Heart right ventricle (tissue), 16 donors: ENCODE data around the gene TXNL1. TPM values are rescaled to one million over a fixed set of nuclear protein-coding genes. Genes with fewer than 3 reads are reported as not detected.

Source experiments
- ATAC-seq, 8 donors: fragments of 200-7000 bp; cut with Tn5 transposase; one replicate each; pipeline ENCODE4 v1.9.1; 2020; ENCODE audit warnings: mild to moderate bottlenecking in 8 of 8, moderate library complexity in 8 of 8, moderate number of reproducible peaks in 1 of 8
- DNase-seq, 2 donors: peaks; one replicate each; pipeline ENCODE4 v3.0.0-alpha.2; 2020
- H3K27ac ChIP-seq, 10 donors: fragments of 200-600 bp; sonication (generic) in 2 of 10; one replicate each; pipeline versions ENCODE4 v1.5.0 to v1.8.0; 2020 to 2022; ENCODE audit warnings: mild to moderate bottlenecking in 3 of 10
- H3K27me3 ChIP-seq, 7 donors: fragments of 200-600 bp; one replicate each; pipeline ENCODE4 v1.8.0; 2021 to 2022; ENCODE audit warnings: mild to moderate bottlenecking in 2 of 7
- H3K36me3 ChIP-seq, 9 donors: fragments of 200-600 bp; sonication (generic) in 1 of 9; one replicate each; pipeline versions ENCODE4 v1.5.0 to v1.8.0; 2020 to 2022; ENCODE audit warnings: mild to moderate bottlenecking in 2 of 9
- H3K4me1 ChIP-seq, 9 donors: fragments of 200-600 bp; sonication (generic) in 1 of 9; one replicate each; pipeline versions ENCODE4 v1.5.0 to v1.8.0; 2020 to 2022; ENCODE audit warnings: mild to moderate bottlenecking in 4 of 9
- H3K4me3 ChIP-seq, 10 donors: fragments of 200-600 bp; sonication (generic) in 2 of 10; one replicate each; pipeline versions ENCODE4 v1.5.0 to v1.8.0; 2020 to 2022; ENCODE audit warnings: mild to moderate bottlenecking in 7 of 10, moderate library complexity in 2 of 10
- H3K9me3 ChIP-seq, 11 donors: fragments of 200-600 bp in 10 of 11; sonication (generic) in 2 of 11; one replicate each; pipeline versions ENCODE4 v1.5.0 to v1.8.0; 2013 to 2022; ENCODE audit warnings: mild to moderate bottlenecking in 2 of 11, control low read depth in 1 of 11, moderate library complexity in 1 of 11
- CTCF ChIP-seq, 9 donors: fragments of 200-600 bp; sonication (generic) in 2 of 9; IDR thresholded peaks; one replicate each; pipeline versions ENCODE4 v1.5.0 to v1.8.0; 2021 to 2022; ENCODE audit warnings: antibody characterized with exemption in 9 of 9, mild to moderate bottlenecking in 5 of 9, moderate library complexity in 1 of 9
- WGBS, 2 donors: extraction: QIAGEN DNeasy Blood & Tissue Kit; methylation state at CpG; one replicate each; pipeline ENCODE4 v1.1.7; 2013; ENCODE audit warnings: inconsistent platforms in 1 of 2; 5-methylcytosine and 5-hydroxymethylcytosine counted together
- intact Hi-C, 10 donors: fragments of 100-400 bp; cut with DNase I; formaldehyde crosslinking; loops; one replicate each; pipeline versions ENCODE4 v1.11.1 to v1.14.2; 2022
- polyA plus RNA-seq, 2 donors: library from polyadenylated mRNA; stranded (reverse); fragments of 200-250 nt; gene quantifications; one replicate each; pipeline ENCODE4 v1.2.3, GENCODE V29; 2013
- total RNA-seq, 10 donors: library from RNA; stranded (reverse); fragmentation: NEBNext Ultra II Directional in 3 of 10; extraction: Animal tissue kit (Norgen Biotek cat#: 25700) in 3 of 10; gene quantifications; one replicate each; pipeline versions ENCODE4 v1.2.1 to v1.2.4, GENCODE V29; 2021 to 2023
- donor health status: Arrhythmogenic right ventricular cardiomyopathy.
- donor health status: ischemic (EF 13 %, LVEDD 7.1; RV severe dilation, severe dysfunction).
- donor health status: healthy with polysubstance abuse.
- donor health status: DM: no; HTN: yes; CAD: no.
- donor health status: DM: no; HTN: no; CAD: no.
- donor health status: ischemic (EF 25% LVEDD 6.9; RV normal size, moderate dysfunction).
- donor health status: ischemic (EF 25% LVEDD 5.7; RV mildly dilated, moderate dysfunction).
- donor health status: healthy.
- donor health status: DM: yes; HTN: yes; CAD: no.
- donor health status: Ischemic cardiomyopathy.
- donor health status: ischemic (EF 35%, LVEDD 5.7; RV mildly dilated, moderate dysfunction).
- donor health status: nonischemic (EF 11% LVEDD 7.7; RV severe dilation, severe dysfunction).
- donor health status: DM: yes; HTN: yes; CAD: no.
- donor health status: PGD.
- donor health status: ischemic (EF 29% LVEDD 5.4; RV normal size, mild dysfunction).
- donor health status: nonischemic (EF 23%, LVEDD 6.1; RV moderate dilation, normal function).

TXNL1 gene
- total and polyA plus RNA-seq, 12 donors = 45.0 to 112 (median 89.3) TPM

DNA sequence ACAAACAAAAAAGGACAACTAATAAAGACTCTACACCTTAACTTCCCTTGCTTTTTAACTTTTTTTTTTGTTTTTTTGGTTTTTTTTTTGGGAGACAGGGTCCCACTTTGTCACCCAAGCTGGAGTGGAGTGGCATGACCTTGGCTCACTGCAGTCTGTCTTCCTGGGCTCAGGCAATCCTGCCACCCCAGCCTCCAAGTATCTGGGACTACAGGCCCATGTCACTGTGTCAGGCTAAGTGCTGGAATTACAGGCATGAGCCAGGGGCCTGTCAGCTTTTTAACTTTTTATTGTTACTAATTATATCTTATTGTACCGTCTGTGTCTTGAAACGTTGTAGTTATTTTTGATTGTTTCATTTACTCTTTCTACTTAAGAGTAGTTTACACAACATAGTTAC is 38.2 kb upstream of the TXNL1 start:
- no peak for TF ChIP-seq CTCF (IDR thresholded peaks at IDR 0.05)
- H3K27ac ChIP-seq = peak overlapping the region in 7 of 10 donors; percentile 13 to 67 (median 35)
- H3K9me3 ChIP-seq = peaks cover 0 to 8% (median 0%) of the 10 kb centered on the region in 11 donors
- no peak overlapping the region for H3K4me3 ChIP-seq
- ATAC-seq = peak in 7 of 8 donors; percentile 77 to 95 (median 93)
- intact Hi-C loops = no loop called here
- H3K36me3 ChIP-seq = peaks cover 0 to 41% (median 0%) of the 10 kb centered on the region in 9 donors
- WGBS, 2 donors = 43 to 59% methylated on average over 2 of the region's 2 CpGs
- no peaks in the 10 kb centered on the region for H3K27me3 ChIP-seq
- peaks cover 0 to 11% (median 4%) of the 10 kb centered on the region in 9 donors for H3K4me1 ChIP-seq
- DNase-seq = peak; percentile 13 to 23

DNA sequence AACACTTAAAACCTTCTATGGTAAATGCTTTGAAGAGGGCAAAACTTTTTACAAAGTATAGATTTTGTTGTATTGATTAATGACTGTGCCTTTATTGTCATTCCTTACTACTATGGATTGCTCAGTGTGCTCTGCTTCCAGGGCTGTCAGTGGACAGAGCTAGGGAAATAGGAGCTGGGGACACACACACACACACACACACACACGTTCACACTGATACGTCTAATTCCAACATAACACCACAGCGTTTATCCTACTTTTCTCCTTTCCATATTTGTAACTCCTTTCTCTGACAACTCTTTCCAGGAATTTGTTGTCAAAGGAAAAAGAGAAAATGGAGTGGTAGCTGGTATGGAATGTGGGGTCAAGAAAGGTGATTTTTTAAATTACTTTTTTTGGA is 34.6 kb upstream of the TXNL1 start:
- intact Hi-C loops = no loop called here
- H3K36me3 ChIP-seq = peaks cover 0 to 25% (median 0%) of the 10 kb centered on the region in 9 donors
- no peaks in the 10 kb centered on the region for H3K27me3 ChIP-seq
- no peak for TF ChIP-seq CTCF (IDR thresholded peaks at IDR 0.05)
- ATAC-seq (no peak), DNase-seq (no peak)
- WGBS, 2 donors = 64% methylated on average over 3 of the region's 3 CpGs
- peaks cover 0 to 8% (median 4%) of the 10 kb centered on the region in 9 donors for H3K4me1 ChIP-seq
- peaks cover 0 to 6% (median 0%) of the 10 kb centered on the region in 11 donors for H3K9me3 ChIP-seq
- H3K27ac ChIP-seq = peak overlapping the region in 4 of 10 donors; percentile 24 to 63 (median 36)
- H3K4me3 ChIP-seq = no peak overlapping the region

- H3K4me1 ChIP-seq = peaks cover 0 to 8% (median 4%) of the 10 kb centered on the region in 9 donors
- TF ChIP-seq CTCF (IDR thresholded peaks at IDR 0.05) = no peak
- DNase-seq (peak in 1 of 2 donors; percentile 10), ATAC-seq (peak in 1 of 8 donors; percentile 42)
- H3K9me3 ChIP-seq = no peaks in the 10 kb centered on the region
- peak overlapping the region in 5 of 10 donors; percentile 24 to 63 (median 31) for H3K27ac ChIP-seq
- H3K4me3 ChIP-seq = no peak overlapping the region
- intact Hi-C loops = no loop called here
- peaks cover 0 to 25% (median 0%) of the 10 kb centered on the region in 9 donors for H3K36me3 ChIP-seq
- no peaks in the 10 kb centered on the region for H3K27me3 ChIP-seq
- WGBS, 2 donors = 63 to 66% methylated on average over 8 of the region's 8 CpGs
Measured at GRCh38 chr18:56672391-56672790, 34.0 kb upstream of the TXNL1 start.

GRCh38 chr18:56662902-56663301 is 24.5 kb upstream of the TXNL1 start:
- TF ChIP-seq CTCF (IDR thresholded peaks at IDR 0.05) = no peak
- no peaks in the 10 kb centered on the region for H3K36me3 ChIP-seq
- H3K4me1 ChIP-seq = peaks cover 0 to 28% (median 9%) of the 10 kb centered on the region in 9 donors
- no peak overlapping the region for H3K4me3 ChIP-seq
- no peaks in the 10 kb centered on the region for H3K27me3 ChIP-seq
- intact Hi-C loops = no loop called here
- ATAC-seq (peak in 5 of 8 donors; percentile 25 to 57 (median 49)), DNase-seq (no peak)
- WGBS, 2 donors = 76 to 84% methylated on average over 2 of the region's 2 CpGs
- H3K9me3 ChIP-seq = no peaks in the 10 kb centered on the region
- no peak overlapping the region for H3K27ac ChIP-seq
